GM23248 (cell line): Measurements from ENCODE around the gene EIF2S3.

Source experiments
- EZH2 ChIP-seq: fragments of 200-600 bp; sonication (generic); IDR thresholded peaks from 2 replicates; pipeline ENCODE4 v1.6.1; 2018; ENCODE audit warnings: antibody characterized with exemption, mild to moderate bottlenecking; ENCODE audit not compliant: insufficient read depth, poor library complexity, severe bottlenecking
- EZH2phosphoT487 ChIP-seq: fragments of 200-600 bp; sonication (generic); IDR thresholded peaks from 2 replicates; pipeline ENCODE4 v1.6.1; 2018; ENCODE audit warnings: antibody characterized with exemption, moderate library complexity, mild to moderate bottlenecking, low read depth; ENCODE audit not compliant: insufficient read depth

DNA sequence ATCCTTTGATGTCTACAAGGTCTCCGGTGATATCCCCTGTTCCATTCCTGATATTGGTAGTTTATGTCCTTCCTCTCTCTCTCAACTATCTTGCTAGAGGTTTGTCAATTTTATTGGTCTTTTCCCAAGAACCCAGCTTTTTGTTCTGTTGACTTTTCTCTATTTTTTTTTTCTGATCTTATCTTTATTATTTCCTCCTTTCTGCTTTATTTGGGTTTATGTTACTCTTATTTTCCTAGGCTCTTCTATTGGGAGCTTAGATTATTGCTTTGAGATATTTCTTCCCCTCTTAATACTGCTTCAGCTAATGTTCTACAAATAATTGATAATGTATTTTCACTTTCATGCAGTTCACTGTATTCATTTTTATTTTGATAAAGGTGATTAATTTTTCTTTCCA is 44.2 kb downstream of the EIF2S3 start:
- TF ChIP-seq EZH2 (no peak), EZH2phosphoT487 (no peak)
